ENCODE results near the gene USP10. TPM values are rescaled to one million over a fixed set of nuclear protein-coding genes. Genes with fewer than 3 reads are reported as not detected.
A peak's percentile ranks its signal among the peaks of the same experiment; 100 is the strongest.

USP10 gene
- total RNA-seq, 2 experiments from 2014 or later, result 99.3 to 106 TPM

DNA sequence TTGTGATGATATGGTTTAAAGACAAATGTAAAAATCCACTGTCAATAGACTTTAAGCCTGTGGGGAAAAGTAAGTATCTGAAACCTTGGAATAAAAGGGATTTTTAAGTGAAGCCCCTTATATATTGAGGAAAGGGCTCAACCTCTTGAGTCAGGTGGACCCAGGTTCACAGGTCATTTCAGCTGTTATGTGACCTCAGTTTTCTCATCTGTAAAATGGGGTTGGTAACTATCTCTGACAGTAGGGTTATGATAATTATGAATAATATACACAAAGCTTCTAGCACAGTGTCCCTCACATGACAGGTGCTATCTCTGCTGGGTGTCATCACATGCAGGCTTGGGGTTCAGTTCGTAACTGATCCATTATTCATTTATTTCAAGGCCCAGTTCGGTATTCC is 57.0 kb downstream of the USP10 start:
- intact Hi-C loops (cut with DNase I, micrococcal nuclease), result loop anchor here in 1 of 2 experiments (10.0 kb wide), 1 partner anchor 328 kb away; no protein-coding TSS in a partner anchor
- Histone ChIP-seq H3K27ac (ENCODE audit: low read depth in 1 of 2, low read length in 2 of 2) (no peak overlapping the region), H3K36me3 (ENCODE audit: insufficient read depth, low read length) (peaks cover 20% of the 10 kb centered on the region), H3K27me3 (ENCODE audit: control insufficient read depth in 1 of 2, insufficient read depth in 2 of 2, low read length in 2 of 2) (no peaks in the 10 kb centered on the region), H3K4me3 (ENCODE audit: low read length) (no peak overlapping the region), H3K4me1 (ENCODE audit: insufficient read depth, low read length) (peaks cover 56% of the 10 kb centered on the region), H3K9me3 (ENCODE audit: control insufficient read depth in 1 of 2, insufficient read depth in 1 of 2, low read length in 2 of 2) (no peaks in the 10 kb centered on the region)
- DNase-seq (no peak), ATAC-seq (ENCODE audit: poor library complexity) (no peak)
- Mint-ChIP-seq H3K27ac (peak overlapping the region; percentile 83), H3K4me1 (ENCODE audit: low read depth) (peaks cover 87% of the 10 kb centered on the region), H3K27me3 (no peaks in the 10 kb centered on the region), H3K36me3 (ENCODE audit: low read depth) (peaks cover 31% of the 10 kb centered on the region), H3K9me3 (no peaks in the 10 kb centered on the region), H3K4me3 (no peak overlapping the region)
- ChIA-PET POLR2A (interaction anchor here (0.5 kb wide), 1 partner anchor 73 kb away, joined by 3 read pairs; no protein-coding TSS in a partner anchor), CTCF (interaction anchor here (1.0 to 5.3 kb wide), 3 partner anchors 18 to 246 kb away, joined by 3 to 69 read pairs (median 9); no protein-coding TSS in a partner anchor)
- TF ChIP-seq, protein P1, sequence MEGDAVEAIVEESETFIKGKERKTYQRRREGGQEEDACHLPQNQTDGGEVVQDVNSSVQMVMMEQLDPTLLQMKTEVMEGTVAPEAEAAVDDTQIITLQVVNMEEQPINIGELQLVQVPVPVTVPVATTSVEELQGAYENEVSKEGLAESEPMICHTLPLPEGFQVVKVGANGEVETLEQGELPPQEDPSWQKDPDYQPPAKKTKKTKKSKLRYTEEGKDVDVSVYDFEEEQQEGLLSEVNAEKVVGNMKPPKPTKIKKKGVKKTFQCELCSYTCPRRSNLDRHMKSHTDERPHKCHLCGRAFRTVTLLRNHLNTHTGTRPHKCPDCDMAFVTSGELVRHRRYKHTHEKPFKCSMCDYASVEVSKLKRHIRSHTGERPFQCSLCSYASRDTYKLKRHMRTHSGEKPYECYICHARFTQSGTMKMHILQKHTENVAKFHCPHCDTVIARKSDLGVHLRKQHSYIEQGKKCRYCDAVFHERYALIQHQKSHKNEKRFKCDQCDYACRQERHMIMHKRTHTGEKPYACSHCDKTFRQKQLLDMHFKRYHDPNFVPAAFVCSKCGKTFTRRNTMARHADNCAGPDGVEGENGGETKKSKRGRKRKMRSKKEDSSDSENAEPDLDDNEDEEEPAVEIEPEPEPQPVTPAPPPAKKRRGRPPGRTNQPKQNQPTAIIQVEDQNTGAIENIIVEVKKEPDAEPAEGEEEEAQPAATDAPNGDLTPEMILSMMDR (IDR thresholded peaks at IDR 0.05), result no peak

DNA sequence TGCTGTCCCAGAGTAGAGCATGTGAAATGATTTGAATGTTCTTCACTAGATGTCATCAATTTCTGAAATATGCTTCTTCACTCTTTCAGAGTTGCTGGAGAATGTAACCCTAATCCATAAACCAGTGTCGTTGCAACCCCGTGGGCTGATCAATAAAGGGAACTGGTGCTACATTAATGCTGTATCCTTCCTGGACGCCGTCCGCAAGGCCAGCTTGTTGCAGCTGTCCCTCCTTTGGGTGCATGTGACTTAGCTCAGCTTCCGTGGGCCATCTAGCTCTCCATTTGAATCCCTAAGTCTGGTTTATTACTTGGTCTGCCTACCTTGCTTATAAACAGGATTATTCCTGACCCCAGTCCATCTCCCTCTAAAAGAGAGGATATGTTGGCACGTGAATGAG is 58.8 kb downstream of the USP10 start:
- CTCF ChIA-PET, result interaction anchor here (0.6 to 2.7 kb wide), 5 partner anchors 12 to 194 kb away, joined by 3 to 11 read pairs (median 5); no protein-coding TSS in a partner anchor
- peaks cover 77% of the 10 kb centered on the region for H3K4me1 Mint-ChIP-seq (ENCODE audit: low read depth)
- H3K9me3 ChIP-seq (ENCODE audit: control insufficient read depth in 1 of 2, insufficient read depth in 1 of 2, low read length in 2 of 2), result no peaks in the 10 kb centered on the region
- peak overlapping the region; percentile 47 for H3K4me3 Mint-ChIP-seq
- peaks cover 44% of the 10 kb centered on the region for H3K4me1 ChIP-seq (ENCODE audit: insufficient read depth, low read length)
- peak overlapping the region; percentile 17 to 47 for H3K27ac ChIP-seq (ENCODE audit: low read depth in 1 of 2, low read length in 2 of 2)
- peaks cover 41% of the 10 kb centered on the region for H3K36me3 Mint-ChIP-seq (ENCODE audit: low read depth)
- H3K27ac Mint-ChIP-seq, result peak overlapping the region; percentile 83
- H3K4me3 ChIP-seq (ENCODE audit: low read length), result no peak overlapping the region
- TF ChIP-seq, protein P1 (IDR thresholded peaks at IDR 0.05), result no peak
- H3K36me3 ChIP-seq (ENCODE audit: insufficient read depth, low read length), result peaks cover 34% of the 10 kb centered on the region
- ATAC-seq (ENCODE audit: poor library complexity) (no peak), DNase-seq (no peak)
- no peaks in the 10 kb centered on the region for H3K27me3 ChIP-seq (ENCODE audit: control insufficient read depth in 1 of 2, insufficient read depth in 2 of 2, low read length in 2 of 2)
- POLR2A ChIA-PET, result interaction anchor here (1.5 kb wide), 1 partner anchor 14 kb away, joined by 5 read pairs; no protein-coding TSS in a partner anchor
- H3K27me3 Mint-ChIP-seq, result no peaks in the 10 kb centered on the region
- intact Hi-C loops (cut with DNase I, micrococcal nuclease), result loop anchor here in 1 of 2 experiments (10.0 kb wide), 1 partner anchor 326 kb away; no protein-coding TSS in a partner anchor
- H3K9me3 Mint-ChIP-seq, result no peaks in the 10 kb centered on the region

DNA sequence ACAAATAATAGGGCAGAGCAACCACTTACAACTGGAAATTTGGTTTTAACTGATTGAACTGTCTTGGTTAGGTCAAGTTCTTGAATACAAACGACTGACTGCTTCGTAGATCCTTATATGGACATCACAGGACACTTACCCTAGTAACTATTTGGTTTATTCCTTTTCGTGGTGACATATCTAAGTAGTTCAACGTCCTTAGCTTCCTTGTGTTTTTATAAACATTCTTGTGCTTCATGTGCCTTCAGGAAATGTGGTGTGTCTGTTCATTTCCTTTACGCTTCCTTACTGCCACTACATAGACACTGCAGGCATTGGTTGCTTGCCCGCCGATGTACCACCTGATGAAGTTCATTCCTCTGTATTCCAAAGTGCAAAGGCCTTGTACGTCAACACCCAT is 59.3 kb downstream of the USP10 start:
- intact Hi-C loops (cut with DNase I, micrococcal nuclease), result loop anchor here in 1 of 2 experiments (10.0 kb wide), 1 partner anchor 326 kb away; no protein-coding TSS in a partner anchor
- no peaks in the 10 kb centered on the region for H3K9me3 Mint-ChIP-seq
- H3K4me3 ChIP-seq (ENCODE audit: low read length), result no peak overlapping the region
- no peaks in the 10 kb centered on the region for H3K27me3 Mint-ChIP-seq
- peak overlapping the region; percentile 83 for H3K27ac Mint-ChIP-seq
- H3K4me1 Mint-ChIP-seq (ENCODE audit: low read depth), result peaks cover 73% of the 10 kb centered on the region
- TF ChIP-seq, protein P1 (IDR thresholded peaks at IDR 0.05), result no peak
- peak; percentile 89 for ATAC-seq (ENCODE audit: poor library complexity)
- ChIA-PET POLR2A (interaction anchor here (1.5 kb wide), 1 partner anchor 13 kb away, joined by 5 read pairs; no protein-coding TSS in a partner anchor), CTCF (interaction anchor here (0.6 to 2.7 kb wide), 7 partner anchors 12 to 328 kb away, joined by 3 to 11 read pairs (median 5); no protein-coding TSS in a partner anchor)
- DNase-seq, result peak in 8 of 14 experiments; percentile 14 to 82 (median 49)
- peaks cover 46% of the 10 kb centered on the region for H3K36me3 Mint-ChIP-seq (ENCODE audit: low read depth)
- H3K9me3 ChIP-seq (ENCODE audit: control insufficient read depth in 1 of 2, insufficient read depth in 1 of 2, low read length in 2 of 2), result no peaks in the 10 kb centered on the region
- H3K4me3 Mint-ChIP-seq, result peak overlapping the region; percentile 47
- peaks cover 39% of the 10 kb centered on the region for H3K36me3 ChIP-seq (ENCODE audit: insufficient read depth, low read length)
- H3K4me1 ChIP-seq (ENCODE audit: insufficient read depth, low read length), result peaks cover 42% of the 10 kb centered on the region
- H3K27ac ChIP-seq (ENCODE audit: low read depth in 1 of 2, low read length in 2 of 2), result peak overlapping the region; percentile 17 to 64
- no peaks in the 10 kb centered on the region for H3K27me3 ChIP-seq (ENCODE audit: control insufficient read depth in 1 of 2, insufficient read depth in 2 of 2, low read length in 2 of 2)
